Hepatocyte (in vitro differentiated cells): Measurements from ENCODE around the gene ATP2B3. TPM values are rescaled to one million over a fixed set of nuclear protein-coding genes. Genes with fewer than 3 reads are reported as not detected.
A peak's percentile ranks its signal among the peaks of the same experiment; 100 is the strongest.

Experiments used
- DNase-seq: peaks from one replicate; pipeline ENCODE4 v3.0.0-alpha.2; 2016; ENCODE audit warnings: low spot score
- H2AFZ ChIP-seq: fragments of 200-600 bp; sonication (generic); 2 replicates; pipeline ENCODE4 v1.6.0; 2016; ENCODE audit warnings: antibody characterized with exemption, mild to moderate bottlenecking
- H3K27ac ChIP-seq: fragments of 200-600 bp; sonication (generic); 2 replicates; pipeline ENCODE4 v1.5.1; 2016; ENCODE audit warnings: mild to moderate bottlenecking
- H3K27me3 ChIP-seq: fragments of 200-600 bp; sonication (generic); 2 replicates; pipeline ENCODE4 v1.6.1; 2016
- H3K36me3 ChIP-seq: fragments of 200-600 bp; sonication (generic); replicated peaks from 2 replicates; pipeline ENCODE4 v1.5.1; 2016; ENCODE audit warnings: low read depth; ENCODE audit not compliant: insufficient read depth
- H3K4me1 ChIP-seq: fragments of 200-600 bp; sonication (generic); 2 replicates; pipeline ENCODE4 v1.5.1; 2016; ENCODE audit warnings: mild to moderate bottlenecking, moderate library complexity; ENCODE audit not compliant: insufficient read depth
- H3K4me2 ChIP-seq: fragments of 200-600 bp; sonication (generic); 2 replicates; pipeline ENCODE4 v1.6.0; 2016
- H3K4me3 ChIP-seq: fragments of 200-600 bp; sonication (generic); 2 replicates; pipeline ENCODE4 v1.5.1; 2016; ENCODE audit warnings: mild to moderate bottlenecking
- H3K79me2 ChIP-seq: fragments of 200-600 bp; sonication (generic); 2 replicates; pipeline ENCODE4 v1.6.0; 2017; ENCODE audit warnings: mild to moderate bottlenecking
- H3K9me2 ChIP-seq: fragments of 200-600 bp; sonication (generic); replicated peaks from 2 replicates; pipeline ENCODE4 v1.6.0; 2017; ENCODE audit warnings: mild to moderate bottlenecking; ENCODE audit not compliant: insufficient read depth
- H3K9me3 ChIP-seq: fragments of 200-600 bp; sonication (generic); 2 replicates; pipeline ENCODE4 v1.5.1; 2016; ENCODE audit warnings: low read depth, mild to moderate bottlenecking
- H4K20me1 ChIP-seq: fragments of 200-600 bp; sonication (generic); 2 replicates; pipeline ENCODE4 v1.6.0; 2016; ENCODE audit warnings: mild to moderate bottlenecking; ENCODE audit not compliant: insufficient read depth, poor library complexity, severe bottlenecking
- CTCF ChIP-seq: fragments of 200-600 bp; sonication (generic); IDR thresholded peaks from 2 replicates; pipeline ENCODE4 v1.5.1; 2016; ENCODE audit warnings: antibody characterized with exemption, mild to moderate bottlenecking; ENCODE audit not compliant: poor library complexity
- EZH2 ChIP-seq: fragments of 200-600 bp; sonication (generic); IDR thresholded peaks from 2 replicates; pipeline ENCODE4 v1.6.1; 2016; ENCODE audit warnings: antibody characterized with exemption, mild to moderate bottlenecking, borderline replicate concordance
- EZH2phosphoT487 ChIP-seq: fragments of 200-600 bp; sonication (generic); IDR thresholded peaks from one replicate; pipeline ENCODE4 v1.6.1; 2018; ENCODE audit warnings: antibody characterized with exemption, mild to moderate bottlenecking, low read depth, moderate library complexity; ENCODE audit not compliant: unreplicated experiment, severe bottlenecking
- WGBS: methylation state at CpG from one replicate; pipeline ENCODE4 v1.1.6; 2016; ENCODE audit warnings: low lambda C conversion rate; ENCODE audit errors: missing lambda C conversion rate; 5-methylcytosine and 5-hydroxymethylcytosine counted together
- polyA plus RNA-seq: library from polyadenylated mRNA; unstranded; fragments of >200 nt; fragmentation: Nextera tagmentation; extraction: Ambion mirVana; gene quantifications from 2 replicates; pipeline ENCODE4 v1.2.1, GENCODE V29; 2016
- total RNA-seq: library from RNA; depleted of rRNA; stranded (reverse); fragments of >200 nt; gene quantifications from 2 replicates; pipeline ENCODE4 v1.2.3, GENCODE V29; 2014

The ATP2B3 gene
- total and polyA plus RNA-seq, 2 experiments from 2014 or later = 0.07 TPM; not detected in 1

DNA sequence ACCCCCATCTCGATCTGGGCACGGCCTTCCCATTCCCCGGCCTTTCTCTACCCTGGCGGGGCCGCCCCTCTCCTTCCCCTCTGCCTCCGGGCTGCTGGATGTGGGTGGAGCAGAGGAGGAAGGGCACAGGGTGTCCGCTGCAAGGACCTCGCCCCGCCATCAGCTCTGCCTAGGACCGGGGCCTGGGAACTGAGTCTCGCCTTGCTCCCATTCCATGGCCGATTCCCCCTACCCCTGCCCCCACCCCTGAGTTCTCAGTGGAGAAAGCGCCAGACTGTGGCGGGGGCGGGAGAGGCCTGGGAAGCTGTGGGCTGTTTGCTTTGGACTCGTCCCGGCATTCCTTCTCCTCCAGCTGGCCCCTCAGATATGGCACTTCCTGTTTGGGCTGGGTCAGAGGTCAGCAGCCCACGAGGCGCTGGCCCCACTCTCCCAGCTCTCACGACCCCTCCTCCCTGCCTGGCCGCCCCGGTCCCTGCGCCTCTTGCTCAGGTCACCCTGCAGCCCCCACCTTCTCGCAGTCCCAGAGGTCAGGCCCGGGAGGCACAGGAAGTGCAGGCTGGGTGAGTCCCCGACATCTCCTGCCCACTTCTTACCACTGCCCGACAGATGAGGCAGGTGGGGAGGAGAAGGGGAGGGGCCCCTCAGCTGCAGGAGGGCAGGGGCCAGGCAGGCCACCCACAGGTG, 29.1 kb upstream of the ATP2B3 start:
- Histone ChIP-seq H3K27ac (peak overlapping the region; percentile 40), H3K4me2 (no peak overlapping the region), H3K36me3 (no peaks in the 10 kb centered on the region), H3K79me2 (no peaks in the 10 kb centered on the region), H2AFZ (no peak overlapping the region), H4K20me1 (no peaks in the 10 kb centered on the region), H3K9me3 (no peaks in the 10 kb centered on the region), H3K4me1 (peaks cover 25% of the 10 kb centered on the region), H3K4me3 (no peak overlapping the region), H3K9me2 (no peaks in the 10 kb centered on the region), H3K27me3 (no peaks in the 10 kb centered on the region)
- WGBS = 64% methylated on average over 22 of the region's 27 CpGs
- peak; percentile 32 for DNase-seq
- no peak for TF ChIP-seq EZH2
- no peak for TF ChIP-seq EZH2phosphoT487
- TF ChIP-seq CTCF = no peak

DNA sequence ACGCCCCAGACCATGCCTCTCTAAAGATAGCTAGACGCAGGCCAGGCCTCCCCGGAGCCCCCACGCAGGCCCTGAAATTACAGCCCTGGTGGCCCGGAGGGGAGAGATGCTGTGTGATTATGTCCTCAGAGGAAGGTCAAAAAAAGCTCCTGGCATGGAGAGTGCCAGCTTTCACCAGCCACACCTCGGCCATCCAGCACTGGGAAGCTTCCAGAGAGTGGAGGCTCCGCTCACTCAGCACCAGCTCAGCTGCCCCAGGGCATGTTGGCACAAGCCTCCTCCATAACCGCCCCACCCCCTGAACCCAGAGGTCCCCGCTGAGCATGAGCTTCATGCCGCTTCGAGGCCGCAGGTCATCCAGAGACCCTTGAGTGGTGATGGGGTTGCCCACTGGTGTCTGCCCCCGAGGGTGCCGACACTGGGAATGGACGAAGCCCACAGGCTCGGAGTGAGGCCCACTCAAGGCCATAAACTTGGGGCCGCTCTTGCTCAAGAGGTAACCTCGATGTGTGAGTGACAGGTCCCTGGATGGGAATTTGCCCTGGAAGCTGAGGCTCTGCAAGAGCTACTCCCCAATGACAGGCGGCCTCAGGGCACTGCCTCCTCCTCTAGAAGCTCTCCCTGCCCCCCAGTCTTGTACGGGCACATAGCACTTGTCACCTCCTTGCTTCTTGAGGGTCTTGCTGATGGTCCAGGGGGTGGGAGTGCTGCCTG, 27.1 kb upstream of the ATP2B3 start:
- TF ChIP-seq CTCF (no peak), EZH2phosphoT487 (no peak), EZH2 (no peak)
- no peak for DNase-seq

DNA sequence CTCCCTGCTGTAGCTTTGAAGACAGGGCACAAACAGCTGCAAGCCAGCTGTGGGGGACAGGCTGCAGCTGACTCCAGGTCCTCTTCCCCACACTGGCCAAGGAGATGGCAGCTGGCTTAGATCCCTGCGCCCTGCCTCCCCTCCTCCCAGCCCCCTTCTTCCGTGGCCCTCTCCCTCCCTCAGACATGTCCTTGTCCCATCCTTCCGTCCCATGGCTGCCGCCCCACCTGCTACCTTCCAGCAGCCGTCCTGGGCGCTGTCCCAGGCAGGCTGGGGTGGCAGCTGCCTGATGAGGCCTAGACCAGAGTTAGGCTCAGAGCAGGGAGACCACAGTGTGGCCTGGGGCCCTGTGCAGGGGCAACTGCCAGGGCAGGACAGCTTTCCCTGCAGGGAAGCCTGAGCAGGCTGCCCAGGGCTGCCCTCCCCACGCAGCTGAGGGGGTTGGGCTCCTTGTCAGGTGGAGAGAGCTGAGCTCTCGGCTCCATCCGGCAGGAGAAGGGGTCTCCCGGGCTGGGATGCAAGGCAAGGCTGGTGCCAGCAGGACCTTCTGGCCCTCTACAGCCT, 26.0 kb upstream of the ATP2B3 start:
- H3K27me3 ChIP-seq = no peaks in the 10 kb centered on the region
- no peaks in the 10 kb centered on the region for H3K79me2 ChIP-seq
- peak overlapping the region; percentile 20 for H3K4me2 ChIP-seq
- peaks cover 25% of the 10 kb centered on the region for H3K4me1 ChIP-seq
- H3K27ac ChIP-seq = peak overlapping the region; percentile 80
- no peak for TF ChIP-seq EZH2
- no peak for TF ChIP-seq CTCF
- TF ChIP-seq EZH2phosphoT487 = no peak
- no peaks in the 10 kb centered on the region for H3K36me3 ChIP-seq
- no peaks in the 10 kb centered on the region for H4K20me1 ChIP-seq
- no peak overlapping the region for H3K4me3 ChIP-seq
- no peaks in the 10 kb centered on the region for H3K9me3 ChIP-seq
- 63% methylated on average over 10 of the region's 10 CpGs for WGBS
- DNase-seq = no peak
- no peaks in the 10 kb centered on the region for H3K9me2 ChIP-seq
- no peak overlapping the region for H2AFZ ChIP-seq

More for the DNA sequence above, 27.1 kb upstream of the ATP2B3 start:
- Histone ChIP-seq H2AFZ (no peak overlapping the region), H3K79me2 (no peaks in the 10 kb centered on the region), H3K27ac (peak overlapping the region; percentile 80), H4K20me1 (no peaks in the 10 kb centered on the region), H3K9me2 (no peaks in the 10 kb centered on the region), H3K4me3 (no peak overlapping the region), H3K9me3 (no peaks in the 10 kb centered on the region), H3K27me3 (no peaks in the 10 kb centered on the region), H3K36me3 (no peaks in the 10 kb centered on the region), H3K4me2 (no peak overlapping the region), H3K4me1 (peaks cover 25% of the 10 kb centered on the region)
- 85% methylated on average over 20 of the region's 20 CpGs for WGBS
